Measurements from ENCODE around the gene PMS1. TPM values are rescaled to one million over a fixed set of nuclear protein-coding genes. Genes with fewer than 3 reads are reported as not detected.
"Not testable (repeated sequence)": the region's sequence is repeated elsewhere in the genome, so short reads cannot be mapped to it uniquely, and the experiment has no call there.

The PMS1 gene
- total RNA-seq, 4 donors from 2014 or later, result 5.7 to 15.7 (median 11.0) TPM

DNA sequence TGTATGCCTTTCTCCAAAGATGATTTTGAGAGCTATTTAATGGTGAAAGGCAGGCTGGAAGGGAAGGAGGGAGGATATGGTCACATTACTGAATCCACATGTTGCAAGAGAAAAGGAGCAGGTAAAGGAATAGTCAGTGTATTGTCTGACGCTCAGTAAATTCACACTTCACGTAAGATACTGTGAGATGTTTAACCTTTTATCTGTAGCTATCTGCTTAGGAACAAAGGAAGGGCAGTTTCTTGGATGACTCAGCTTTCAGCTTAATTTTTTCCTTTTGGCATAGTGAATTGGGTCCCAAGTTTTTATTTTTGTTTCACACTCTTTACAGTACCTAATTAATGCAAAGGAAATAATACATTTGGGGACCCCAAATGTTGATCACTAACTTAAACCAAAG, 96.2 kb downstream of the PMS1 start:
- no peaks in the 10 kb centered on the region for H3K4me1 ChIP-seq
- 58% methylated on average over 2 of the region's 2 CpGs for WGBS
- no peak for TF ChIP-seq CTCF (IDR thresholded peaks at IDR 0.05)
- TF ChIP-seq POLR2A (IDR thresholded peaks at IDR 0.05), result no peak
- no peak for TF ChIP-seq POLR2AphosphoS5 (IDR thresholded peaks at IDR 0.05)
- TF ChIP-seq EP300 (IDR thresholded peaks at IDR 0.05), result no peak
- H3K36me3 ChIP-seq, result no peaks in the 10 kb centered on the region
- H3K27ac ChIP-seq, result no peak overlapping the region
- no peaks in the 10 kb centered on the region for H3K9me3 ChIP-seq
- H3K4me3 ChIP-seq, result no peak overlapping the region
- no peak for DNase-seq (ENCODE audit: low spot score in 2 of 2)
- no peaks in the 10 kb centered on the region for H3K27me3 ChIP-seq

DNA sequence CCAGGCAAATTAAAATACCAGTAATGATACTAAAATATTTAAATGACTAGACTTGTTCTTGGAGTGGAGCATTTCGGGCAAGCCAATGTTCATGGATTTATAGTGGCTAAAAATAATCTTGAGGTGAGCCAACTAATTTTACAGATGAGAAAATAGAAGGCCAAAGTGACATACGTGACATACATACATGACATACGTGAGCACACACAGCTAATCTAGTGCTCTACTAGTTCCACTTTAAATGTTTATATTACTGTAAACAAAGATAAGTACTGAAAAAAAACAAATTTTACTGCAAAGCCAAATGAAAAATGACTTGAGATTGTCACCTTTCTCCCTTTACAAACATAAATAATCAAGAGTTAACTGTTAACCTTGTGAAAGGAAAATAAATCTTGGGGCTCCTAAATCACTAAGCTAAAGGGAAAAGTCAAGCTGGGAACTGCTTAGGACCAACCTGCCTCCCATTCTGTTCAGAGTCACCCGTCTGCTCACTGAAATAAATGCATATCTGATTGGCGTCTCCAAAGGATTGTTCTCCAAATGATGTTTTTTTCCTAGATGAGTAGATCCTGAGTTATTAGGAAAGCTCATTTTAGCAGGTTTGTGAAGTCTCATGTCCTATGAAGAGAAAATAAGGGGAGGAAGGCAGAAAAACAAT, 96.7 kb downstream of the PMS1 start:
- Histone ChIP-seq H3K4me1 (no peaks in the 10 kb centered on the region), H3K36me3 (no peaks in the 10 kb centered on the region), H3K9me3 (no peaks in the 10 kb centered on the region), H3K4me3 (no peak overlapping the region), H3K27ac (no peak overlapping the region), H3K27me3 (no peaks in the 10 kb centered on the region)
- TF ChIP-seq EP300 (IDR thresholded peaks at IDR 0.05) (no peak), CTCF (IDR thresholded peaks at IDR 0.05) (no peak), POLR2A (IDR thresholded peaks at IDR 0.05) (no peak), POLR2AphosphoS5 (IDR thresholded peaks at IDR 0.05) (no peak)
- 64% methylated on average over 5 of the region's 5 CpGs for WGBS
- DNase-seq (ENCODE audit: low spot score in 2 of 2), result no peak

GRCh38 chr2:189885368-189885767, 101.1 kb downstream of the PMS1 start:
- TF ChIP-seq CTCF (IDR thresholded peaks at IDR 0.05) (no peak), POLR2A (IDR thresholded peaks at IDR 0.05) (no peak), EP300 (IDR thresholded peaks at IDR 0.05) (no peak), POLR2AphosphoS5 (IDR thresholded peaks at IDR 0.05) (no peak)

DNA sequence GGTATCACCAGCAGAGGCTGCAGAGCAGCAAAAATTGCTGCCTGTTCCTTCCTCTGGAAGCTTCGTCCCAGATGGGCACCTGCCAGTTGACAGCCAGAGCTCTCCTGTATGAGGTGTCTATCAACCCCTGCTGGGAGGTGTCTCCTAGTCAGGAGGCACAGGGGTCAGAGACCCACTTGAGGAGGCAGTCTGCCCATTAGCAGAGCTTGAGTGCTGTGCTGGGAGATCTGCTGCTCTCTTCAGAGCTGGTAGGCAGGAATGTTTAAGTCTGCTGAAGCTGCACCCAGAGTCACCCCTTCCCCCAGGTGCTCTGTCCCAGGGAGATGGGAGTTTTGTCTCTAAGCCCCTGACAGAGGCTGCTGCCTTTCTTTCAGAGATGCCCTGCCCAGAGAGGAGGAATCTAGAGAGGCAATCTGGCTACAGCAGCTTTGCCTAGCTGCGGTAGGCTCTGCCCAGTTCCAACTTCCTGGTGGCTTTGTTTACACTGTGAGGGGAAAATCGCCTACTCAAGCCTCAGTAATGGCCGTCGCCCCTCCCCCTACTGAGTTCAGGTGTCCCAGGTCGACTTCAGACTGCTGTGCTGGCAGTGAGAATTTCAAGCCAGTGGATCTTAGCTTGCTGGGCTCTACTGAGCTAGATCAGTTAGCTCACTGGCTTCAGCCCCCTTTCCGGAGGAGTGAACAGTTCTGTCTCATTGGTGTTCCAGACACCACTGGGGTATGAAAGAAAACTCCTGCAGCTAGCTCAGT, 108.5 kb downstream of the PMS1 start:
- H3K4me1 ChIP-seq; H3K27me3 ChIP-seq; H3K4me3 ChIP-seq; H3K9me3 ChIP-seq; H3K36me3 ChIP-seq; H3K27ac ChIP-seq; DNase-seq (ENCODE audit: low spot score in 2 of 2): not testable (repeated sequence)
- 83% methylated on average over 5 of the region's 7 CpGs for WGBS

More at GRCh38 chr2:189885368-189885767, 101.1 kb downstream of the PMS1 start:
- WGBS, result 83% methylated on average over 2 of the region's 2 CpGs
- no peaks in the 10 kb centered on the region for H3K9me3 ChIP-seq
- no peaks in the 10 kb centered on the region for H3K4me1 ChIP-seq
- no peak for DNase-seq (ENCODE audit: low spot score in 2 of 2)
- no peaks in the 10 kb centered on the region for H3K36me3 ChIP-seq
- H3K27me3 ChIP-seq, result no peaks in the 10 kb centered on the region
- no peak overlapping the region for H3K27ac ChIP-seq
- H3K4me3 ChIP-seq, result no peak overlapping the region

DNA sequence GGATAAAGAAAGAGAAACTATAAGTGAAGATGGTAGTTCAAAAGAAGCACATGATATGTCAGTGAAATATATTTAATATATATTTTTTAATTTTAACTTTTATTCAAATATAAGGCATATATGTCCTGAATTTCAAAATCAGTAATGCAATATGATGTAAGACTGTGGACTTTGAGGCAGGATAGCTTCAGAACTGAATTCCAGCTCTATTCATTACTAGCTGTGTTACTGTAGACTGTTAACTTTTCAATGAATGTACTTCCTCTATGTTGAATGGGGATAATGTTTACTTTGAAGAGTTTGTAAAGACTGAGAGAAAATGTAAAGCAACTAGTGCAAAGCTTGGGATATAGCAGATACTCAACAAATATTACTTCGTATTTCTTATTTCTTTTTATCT, 112.6 kb downstream of the PMS1 start:
- TF ChIP-seq CTCF (IDR thresholded peaks at IDR 0.05), result no peak
- no peak for TF ChIP-seq EP300 (IDR thresholded peaks at IDR 0.05)
- no peak for TF ChIP-seq POLR2AphosphoS5 (IDR thresholded peaks at IDR 0.05)
- TF ChIP-seq POLR2A (IDR thresholded peaks at IDR 0.05), result no peak
- no peak overlapping the region for H3K4me3 ChIP-seq
- no peaks in the 10 kb centered on the region for H3K4me1 ChIP-seq
- H3K27ac ChIP-seq, result no peak overlapping the region
- no peaks in the 10 kb centered on the region for H3K36me3 ChIP-seq
- no peak for DNase-seq (ENCODE audit: low spot score in 2 of 2)
- H3K27me3 ChIP-seq, result no peaks in the 10 kb centered on the region
- 89% methylated on average over 1 of the region's 1 CpG for whole genome bisulfite sequencing
- peaks cover 4% of the 10 kb centered on the region for H3K9me3 ChIP-seq

All from suprapubic skin (tissue), 4 donors.